A549 treated with CpdA at 1 μM for 4 hours (cell line): ENCODE results near the gene SLTM. TPM values are rescaled to one million over a fixed set of nuclear protein-coding genes. Genes with fewer than 3 reads are reported as not detected.

Experiments used
- total RNA-seq: library from RNA; stranded (reverse); fragments of 200-300 nt; extraction: Qiagen RNA extraction; gene quantifications from 5 replicates; pipeline ENCODE4 v1.2.3, GENCODE V29; 2022; ENCODE audit warnings: low read depth

Gene SLTM
- 77.4 to 97.7 TPM (median 82.0 TPM) in 5 replicates for total RNA-seq

GRCh38 chr15:58933281-58934113 is at the start of gene SLTM:
Gene SLTM (minus strand): TSS chr15:58933679. CDS start chr15:58933565, 114 bp downstream.

Other genes starting within 250 kb of the SLTM start
- gene ADAM10, start 184.0 kb downstream of the SLTM start, total RNA-seq = 90.0 to 144 TPM (median 120 TPM) in 5 replicates
- gene MINDY2, start 162.4 kb downstream of the SLTM start, total RNA-seq = 3.3 to 5.1 TPM (median 4.2 TPM) in 5 replicates
- gene RNF111, start 54.0 kb upstream of the SLTM start, total RNA-seq = 21.4 to 29.8 TPM (median 24.1 TPM) in 5 replicates
- 97.0 to 114 TPM (median 102 TPM) in 5 replicates for gene CCNB2, start 171.5 kb upstream of the SLTM start, total RNA-seq